ENCODE data around the gene STMP1. TPM values are rescaled to one million over a fixed set of nuclear protein-coding genes. Genes with fewer than 3 reads are reported as not detected.
A peak's percentile ranks its signal among the peaks of the same experiment; 100 is the strongest.

The STMP1 gene
- total RNA-seq, 1 donor from 2014 or later = 54.6 TPM

GRCh38 chr7:135693558-135693957 is 31.2 kb downstream of the STMP1 start:
- peaks cover 3% of the 10 kb centered on the region for H3K27me3 Mint-ChIP-seq (ENCODE audit: unreplicated experiment)
- H3K4me1 Mint-ChIP-seq (ENCODE audit: low read depth, unreplicated experiment) = peaks cover 7% of the 10 kb centered on the region
- no peak for DNase-seq
- H3K36me3 Mint-ChIP-seq (ENCODE audit: unreplicated experiment) = no peaks in the 10 kb centered on the region
- H3K9me3 Mint-ChIP-seq (ENCODE audit: unreplicated experiment) = peaks cover 2% of the 10 kb centered on the region
- no peak for TF ChIP-seq CTCF (IDR thresholded peaks at IDR 0.05; ENCODE audit: partially characterized antibody, unreplicated experiment)
- no peak overlapping the region for H3K4me3 Mint-ChIP-seq (ENCODE audit: unreplicated experiment)
- H3K27ac Mint-ChIP-seq (ENCODE audit: unreplicated experiment) = no peak overlapping the region

GRCh38 chr7:135697276-135698049 is 35.1 kb downstream of the STMP1 start:
- no peak overlapping the region for H3K27ac Mint-ChIP-seq (ENCODE audit: unreplicated experiment)
- H3K9me3 Mint-ChIP-seq (ENCODE audit: unreplicated experiment) = peaks cover 4% of the 10 kb centered on the region
- no peak for DNase-seq
- TF ChIP-seq CTCF (IDR thresholded peaks at IDR 0.05; ENCODE audit: partially characterized antibody, unreplicated experiment) = no peak
- peaks cover 5% of the 10 kb centered on the region for H3K36me3 Mint-ChIP-seq (ENCODE audit: unreplicated experiment)
- peaks cover 7% of the 10 kb centered on the region for H3K4me1 Mint-ChIP-seq (ENCODE audit: low read depth, unreplicated experiment)
- no peak overlapping the region for H3K4me3 Mint-ChIP-seq (ENCODE audit: unreplicated experiment)
- H3K27me3 Mint-ChIP-seq (ENCODE audit: unreplicated experiment) = peaks cover 3% of the 10 kb centered on the region

- Mint-ChIP-seq H3K4me3 (ENCODE audit: unreplicated experiment) (no peak overlapping the region), H3K36me3 (ENCODE audit: unreplicated experiment) (peaks cover 5% of the 10 kb centered on the region), H3K27ac (ENCODE audit: unreplicated experiment) (no peak overlapping the region), H3K27me3 (ENCODE audit: unreplicated experiment) (no peaks in the 10 kb centered on the region), H3K9me3 (ENCODE audit: unreplicated experiment) (peaks cover 2% of the 10 kb centered on the region), H3K4me1 (ENCODE audit: low read depth, unreplicated experiment) (no peaks in the 10 kb centered on the region)
- TF ChIP-seq CTCF (IDR thresholded peaks at IDR 0.05; ENCODE audit: partially characterized antibody, unreplicated experiment) = no peak
- DNase-seq = peak; percentile 34
Observed at GRCh38 chr7:135704074-135704473, 41.8 kb downstream of the STMP1 start.

GRCh38 chr7:135704698-135705097 is 42.4 kb downstream of the STMP1 start:
- H3K27ac Mint-ChIP-seq (ENCODE audit: unreplicated experiment) = no peak overlapping the region
- no peaks in the 10 kb centered on the region for H3K27me3 Mint-ChIP-seq (ENCODE audit: unreplicated experiment)
- no peak for TF ChIP-seq CTCF (IDR thresholded peaks at IDR 0.05; ENCODE audit: partially characterized antibody, unreplicated experiment)
- H3K36me3 Mint-ChIP-seq (ENCODE audit: unreplicated experiment) = peaks cover 5% of the 10 kb centered on the region
- H3K4me1 Mint-ChIP-seq (ENCODE audit: low read depth, unreplicated experiment) = no peaks in the 10 kb centered on the region
- peaks cover 3% of the 10 kb centered on the region for H3K9me3 Mint-ChIP-seq (ENCODE audit: unreplicated experiment)
- DNase-seq = no peak
- no peak overlapping the region for H3K4me3 Mint-ChIP-seq (ENCODE audit: unreplicated experiment)

GRCh38 chr7:135706038-135706742 is 43.9 kb downstream of the STMP1 start:
- H3K27ac Mint-ChIP-seq (ENCODE audit: unreplicated experiment) = no peak overlapping the region

More at GRCh38 chr7:135706038-135706742, 43.9 kb downstream of the STMP1 start:
- TF ChIP-seq CTCF (IDR thresholded peaks at IDR 0.05; ENCODE audit: partially characterized antibody, unreplicated experiment) = no peak
- no peaks in the 10 kb centered on the region for H3K4me1 Mint-ChIP-seq (ENCODE audit: low read depth, unreplicated experiment)
- no peak for DNase-seq
- peaks cover 3% of the 10 kb centered on the region for H3K9me3 Mint-ChIP-seq (ENCODE audit: unreplicated experiment)
- H3K4me3 Mint-ChIP-seq (ENCODE audit: unreplicated experiment) = no peak overlapping the region
- peaks cover 2% of the 10 kb centered on the region for H3K27me3 Mint-ChIP-seq (ENCODE audit: unreplicated experiment)
- H3K36me3 Mint-ChIP-seq (ENCODE audit: unreplicated experiment) = no peaks in the 10 kb centered on the region
